Measurements from ENCODE around the gene TMEM30B. TPM values are rescaled to one million over a fixed set of nuclear protein-coding genes. Genes with fewer than 3 reads are reported as not detected.

TMEM30B gene
- total RNA-seq, 2 experiments from 2014 or later = 1.7 to 1.8 TPM

- ATAC-seq (no peak), DNase-seq (no peak)
- peaks cover 57% of the 10 kb centered on the region for H3K4me1 Mint-ChIP-seq (ENCODE audit: low read depth)
- H3K9me3 Mint-ChIP-seq = peaks cover 2% of the 10 kb centered on the region
- ChIA-PET CTCF (no interaction called here), POLR2A (interaction anchor here (1.0 to 6.5 kb wide), 3 partner anchors 17 to 62 kb away, joined by 3 to 54 read pairs (median 8); no protein-coding TSS in a partner anchor)
- TF ChIP-seq CTCF (IDR thresholded peaks at IDR 0.05) = no peak
- H3K4me3 Mint-ChIP-seq = peak overlapping the region; percentile 99
- peak overlapping the region; percentile 93 for H3K27ac Mint-ChIP-seq
- H3K27me3 Mint-ChIP-seq = no peaks in the 10 kb centered on the region
- peaks cover 74% of the 10 kb centered on the region for H3K36me3 Mint-ChIP-seq (ENCODE audit: low read depth)
- intact Hi-C loops (cut with micrococcal nuclease) = loop anchor here (2.0 to 10.0 kb wide), 2 partner anchors 62 to 368 kb away; partner anchors contain the start of gene HIF1A
Observed at GRCh38 chr14:61326847-61327246, 45.7 kb upstream of the TMEM30B start.

GRCh38 chr14:61326146-61326545, 45.0 kb upstream of the TMEM30B start:
- no peak for TF ChIP-seq CTCF (IDR thresholded peaks at IDR 0.05)
- peaks cover 51% of the 10 kb centered on the region for H3K4me1 Mint-ChIP-seq (ENCODE audit: low read depth)
- peaks cover 71% of the 10 kb centered on the region for H3K36me3 Mint-ChIP-seq (ENCODE audit: low read depth)
- DNase-seq = no peak
- intact Hi-C loops (cut with micrococcal nuclease) = loop anchor here (2.0 to 10.0 kb wide), 2 partner anchors 63 to 369 kb away; partner anchors contain the start of gene HIF1A
- peak overlapping the region; percentile 93 for H3K27ac Mint-ChIP-seq
- ChIA-PET POLR2A (interaction anchor here (1.6 to 6.5 kb wide), 2 partner anchors 18 to 60 kb away, joined by 8 to 54 read pairs; no protein-coding TSS in a partner anchor), CTCF (no interaction called here)
- peaks cover 2% of the 10 kb centered on the region for H3K9me3 Mint-ChIP-seq
- H3K4me3 Mint-ChIP-seq = peak overlapping the region; percentile 99
- no peak for ATAC-seq
- no peaks in the 10 kb centered on the region for H3K27me3 Mint-ChIP-seq

GRCh38 chr14:61325166-61325565, 44.0 kb upstream of the TMEM30B start:
- Mint-ChIP-seq H3K27ac (peak overlapping the region; percentile 93), H3K9me3 (peaks cover 2% of the 10 kb centered on the region), H3K4me3 (peak overlapping the region; percentile 99), H3K27me3 (no peaks in the 10 kb centered on the region), H3K36me3 (ENCODE audit: low read depth) (peaks cover 64% of the 10 kb centered on the region), H3K4me1 (ENCODE audit: low read depth) (peaks cover 49% of the 10 kb centered on the region)
- DNase-seq = no peak
- POLR2A ChIA-PET = interaction anchor here (0.7 to 6.5 kb wide), 6 partner anchors 9 to 87 kb away, joined by 3 to 54 read pairs (median 4); no protein-coding TSS in a partner anchor
- no peak for TF ChIP-seq CTCF (IDR thresholded peaks at IDR 0.05)
- intact Hi-C loops (cut with micrococcal nuclease) = loop anchor here (10.0 kb wide), 1 partner anchor 370 kb away; the partner anchor contains the start of gene HIF1A
- ATAC-seq = no peak
- CTCF ChIA-PET = interaction anchor here (1.0 kb wide), 1 partner anchor 56 kb away, joined by 3 read pairs; no protein-coding TSS in a partner anchor

GRCh38 chr14:61323970-61324369, 42.8 kb upstream of the TMEM30B start:
- Mint-ChIP-seq H3K27ac (peak overlapping the region; percentile 93), H3K4me1 (ENCODE audit: low read depth) (peaks cover 39% of the 10 kb centered on the region), H3K9me3 (peaks cover 2% of the 10 kb centered on the region), H3K36me3 (ENCODE audit: low read depth) (peaks cover 55% of the 10 kb centered on the region), H3K4me3 (peak overlapping the region; percentile 99), H3K27me3 (no peaks in the 10 kb centered on the region)
- TF ChIP-seq CTCF (IDR thresholded peaks at IDR 0.05) = no peak
- no peak for DNase-seq
- ATAC-seq = no peak
- intact Hi-C loops (cut with micrococcal nuclease) = loop anchor here (10.0 kb wide), 1 partner anchor 371 kb away; the partner anchor contains the start of gene HIF1A
- CTCF ChIA-PET = interaction anchor here (0.9 to 1.6 kb wide), 3 partner anchors 16 to 137 kb away, joined by 3 to 6 read pairs (median 4); no protein-coding TSS in a partner anchor
- POLR2A ChIA-PET = interaction anchor here (1.2 to 6.5 kb wide), 7 partner anchors 8 to 84 kb away, joined by 3 to 54 read pairs (median 9); no protein-coding TSS in a partner anchor

GRCh38 chr14:61322799-61323290, 41.7 kb upstream of the TMEM30B start:
- Mint-ChIP-seq H3K36me3 (ENCODE audit: low read depth) (peaks cover 49% of the 10 kb centered on the region), H3K9me3 (peaks cover 2% of the 10 kb centered on the region), H3K4me1 (ENCODE audit: low read depth) (peaks cover 33% of the 10 kb centered on the region), H3K4me3 (peak overlapping the region; percentile 99), H3K27ac (peak overlapping the region; percentile 93), H3K27me3 (no peaks in the 10 kb centered on the region)
- ChIA-PET CTCF (interaction anchor here (0.6 to 2.7 kb wide), 16 partner anchors 11 to 138 kb away, joined by 3 to 14 read pairs (median 4); partner anchors contain the start of gene TMEM30B), POLR2A (interaction anchor here (0.6 to 6.5 kb wide), 20 partner anchors 10 to 376 kb away, joined by 3 to 54 read pairs (median 5); no protein-coding TSS in a partner anchor)
- intact Hi-C loops (cut with micrococcal nuclease) = loop anchor here (10.0 kb wide), 1 partner anchor 372 kb away; the partner anchor contains the start of gene HIF1A
- no peak for TF ChIP-seq CTCF (IDR thresholded peaks at IDR 0.05)
- peak; percentile 37 for ATAC-seq
- peak; percentile 66 for DNase-seq

Data from activated CD8-positive, alpha-beta T cell treated with anti-CD3 and anti-CD28 coated beads for 36 hours (primary cell).